HL-60 (cell line): ENCODE measurements around the gene HERC2.

Experiments used
- CTCF ChIP-seq: IDR thresholded peaks from one replicate; pipeline ENCODE4 v1.5.1; 2011; ENCODE audit warnings: low read length, control low read depth, inconsistent platforms; ENCODE audit not compliant: insufficient read depth
- POLR2AphosphoS5 ChIP-seq: IDR thresholded peaks from 2 replicates; pipeline ENCODE4 v1.6.1; 2012; ENCODE audit warnings: low read depth

- TF ChIP-seq CTCF (no peak), POLR2AphosphoS5 (no peak)
These were observed 218.1 kb downstream of the HERC2 start for GRCh38 chr15:28103831-28104230.
